ENCODE data around the gene TMEM38A. TPM values are rescaled to one million over a fixed set of nuclear protein-coding genes. Genes with fewer than 3 reads are reported as not detected.

The TMEM38A gene
- total RNA-seq, 1 experiment from 2014 or later = 3.8 TPM

DNA sequence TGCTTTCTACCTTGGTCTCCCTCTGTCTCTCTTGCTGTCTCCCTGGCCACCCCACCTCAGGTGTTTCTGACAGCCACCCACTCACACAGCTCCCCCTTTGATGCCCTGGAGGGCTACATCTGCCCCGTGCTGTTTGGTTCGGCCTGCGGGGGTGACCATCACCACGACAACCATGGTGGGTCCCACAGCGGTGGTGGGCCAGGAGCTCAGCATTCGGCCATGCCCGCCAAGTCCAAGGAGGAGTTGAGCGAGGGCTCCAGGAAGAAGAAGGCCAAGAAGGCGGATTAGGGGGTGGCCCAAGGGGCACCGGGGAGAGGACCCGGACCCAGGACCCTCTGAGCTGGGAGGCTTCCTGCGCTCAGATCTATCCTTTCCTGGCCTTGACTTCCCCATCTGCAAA is 27.1 kb downstream of the TMEM38A start:
- Mint-ChIP-seq H3K27ac (ENCODE audit: unreplicated experiment) (no peak overlapping the region), H3K27me3 (ENCODE audit: insufficient read depth, unreplicated experiment) (no peaks in the 10 kb centered on the region)

DNA sequence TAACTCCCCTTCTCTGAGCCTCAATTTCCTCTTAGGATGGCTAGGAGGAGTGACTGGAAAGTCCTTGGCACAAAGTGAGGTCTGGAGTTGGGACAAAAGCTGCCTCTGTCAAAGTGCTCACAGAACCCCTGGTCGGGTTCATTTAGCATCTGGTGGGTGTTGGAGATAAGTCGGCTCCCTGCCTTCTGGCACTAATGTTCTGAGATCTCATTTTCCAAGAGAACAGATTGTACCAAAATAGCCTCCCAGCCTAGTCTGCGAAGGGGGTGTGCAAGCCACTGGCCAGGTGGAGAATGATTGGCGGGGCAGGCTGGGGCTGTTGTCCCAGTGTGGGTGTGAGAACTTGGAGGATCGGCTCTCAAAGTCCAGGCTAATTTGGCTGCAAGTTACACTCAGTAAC is 38.0 kb downstream of the TMEM38A start:
- no peaks in the 10 kb centered on the region for H3K4me1 Mint-ChIP-seq (ENCODE audit: low read depth, unreplicated experiment)
- no peak for DNase-seq
- no peaks in the 10 kb centered on the region for H3K27me3 ChIP-seq (replicated peaks; ENCODE audit: control insufficient read depth, insufficient read depth, low read length)
- no peaks in the 10 kb centered on the region for H3K4me1 ChIP-seq
- no peak overlapping the region for H3K4me3 ChIP-seq (ENCODE audit: low read depth, low read length)
- CTCF ChIA-PET = no interaction called here
- no peaks in the 10 kb centered on the region for H3K36me3 ChIP-seq (ENCODE audit: control insufficient read depth, insufficient read depth, low read length)
- intact Hi-C loops (cut with micrococcal nuclease; ENCODE audit: unreplicated experiment) = no loop called here
- H3K9me3 ChIP-seq = no peaks in the 10 kb centered on the region
- no peaks in the 10 kb centered on the region for H3K36me3 Mint-ChIP-seq (ENCODE audit: insufficient read depth, unreplicated experiment)
- no peaks in the 10 kb centered on the region for H3K9me3 Mint-ChIP-seq (ENCODE audit: unreplicated experiment)
- POLR2A ChIA-PET = no interaction called here
- H3K27ac Mint-ChIP-seq (ENCODE audit: unreplicated experiment) = no peak overlapping the region
- TF ChIP-seq, protein P1, sequence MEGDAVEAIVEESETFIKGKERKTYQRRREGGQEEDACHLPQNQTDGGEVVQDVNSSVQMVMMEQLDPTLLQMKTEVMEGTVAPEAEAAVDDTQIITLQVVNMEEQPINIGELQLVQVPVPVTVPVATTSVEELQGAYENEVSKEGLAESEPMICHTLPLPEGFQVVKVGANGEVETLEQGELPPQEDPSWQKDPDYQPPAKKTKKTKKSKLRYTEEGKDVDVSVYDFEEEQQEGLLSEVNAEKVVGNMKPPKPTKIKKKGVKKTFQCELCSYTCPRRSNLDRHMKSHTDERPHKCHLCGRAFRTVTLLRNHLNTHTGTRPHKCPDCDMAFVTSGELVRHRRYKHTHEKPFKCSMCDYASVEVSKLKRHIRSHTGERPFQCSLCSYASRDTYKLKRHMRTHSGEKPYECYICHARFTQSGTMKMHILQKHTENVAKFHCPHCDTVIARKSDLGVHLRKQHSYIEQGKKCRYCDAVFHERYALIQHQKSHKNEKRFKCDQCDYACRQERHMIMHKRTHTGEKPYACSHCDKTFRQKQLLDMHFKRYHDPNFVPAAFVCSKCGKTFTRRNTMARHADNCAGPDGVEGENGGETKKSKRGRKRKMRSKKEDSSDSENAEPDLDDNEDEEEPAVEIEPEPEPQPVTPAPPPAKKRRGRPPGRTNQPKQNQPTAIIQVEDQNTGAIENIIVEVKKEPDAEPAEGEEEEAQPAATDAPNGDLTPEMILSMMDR (IDR thresholded peaks at IDR 0.05; ENCODE audit: insufficient read depth in 1 of 2, low read depth in 1 of 2, low read length in 1 of 2, severe bottlenecking in 1 of 2, unreplicated experiment in 1 of 2) = no peak
- H3K27me3 Mint-ChIP-seq (ENCODE audit: insufficient read depth, unreplicated experiment) = no peaks in the 10 kb centered on the region
- no TSS peak for BruUV-seq (replicated peaks)
- no peak overlapping the region for H3K4me3 Mint-ChIP-seq (ENCODE audit: unreplicated experiment)

More for the DNA sequence above, 27.1 kb downstream of the TMEM38A start:
- POLR2A ChIA-PET = no interaction called here
- TF ChIP-seq, protein P1 (IDR thresholded peaks at IDR 0.05; ENCODE audit: insufficient read depth in 1 of 2, low read depth in 1 of 2, low read length in 1 of 2, severe bottlenecking in 1 of 2, unreplicated experiment in 1 of 2) = no peak
- CTCF ChIA-PET = no interaction called here
- Mint-ChIP-seq H3K9me3 (ENCODE audit: unreplicated experiment) (no peaks in the 10 kb centered on the region), H3K4me3 (ENCODE audit: unreplicated experiment) (no peak overlapping the region), H3K36me3 (ENCODE audit: insufficient read depth, unreplicated experiment) (peaks cover 12% of the 10 kb centered on the region), H3K4me1 (ENCODE audit: low read depth, unreplicated experiment) (no peaks in the 10 kb centered on the region)
- H3K36me3 ChIP-seq (ENCODE audit: control insufficient read depth, insufficient read depth, low read length) = no peaks in the 10 kb centered on the region
- no peaks in the 10 kb centered on the region for H3K9me3 ChIP-seq
- no peaks in the 10 kb centered on the region for H3K27me3 ChIP-seq (replicated peaks; ENCODE audit: control insufficient read depth, insufficient read depth, low read length)
- no peak for DNase-seq
- intact Hi-C loops (cut with micrococcal nuclease; ENCODE audit: unreplicated experiment) = no loop called here
- H3K4me1 ChIP-seq = no peaks in the 10 kb centered on the region
- H3K4me3 ChIP-seq (ENCODE audit: low read depth, low read length) = no peak overlapping the region
- no TSS peak for BruUV-seq (replicated peaks)

DNA sequence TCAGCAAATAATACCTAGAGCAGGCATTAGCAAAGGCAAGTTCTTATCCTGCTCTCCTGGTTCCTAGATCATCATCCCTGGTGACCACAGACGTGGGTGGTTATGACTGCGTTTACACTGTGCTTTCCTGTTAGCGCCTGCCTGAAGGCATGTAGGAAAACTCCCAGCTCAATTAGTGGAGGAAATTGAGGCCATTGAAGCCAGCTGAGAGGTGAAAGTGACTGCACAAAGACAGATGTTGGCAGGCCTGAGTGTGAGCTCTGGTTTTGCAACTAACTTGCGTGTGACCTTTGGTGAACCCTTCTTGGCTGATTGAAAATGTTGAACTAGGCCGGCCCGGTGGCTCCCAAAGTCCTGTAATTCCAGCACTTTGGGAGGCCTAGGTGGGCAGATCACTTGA is 41.2 kb downstream of the TMEM38A start:
- no peaks in the 10 kb centered on the region for H3K27me3 ChIP-seq (replicated peaks; ENCODE audit: control insufficient read depth, insufficient read depth, low read length)
- POLR2A ChIA-PET = no interaction called here
- no peaks in the 10 kb centered on the region for H3K9me3 ChIP-seq
- BruUV-seq (replicated peaks) = no TSS peak
- no peaks in the 10 kb centered on the region for H3K36me3 ChIP-seq (ENCODE audit: control insufficient read depth, insufficient read depth, low read length)
- DNase-seq = no peak
- no peak overlapping the region for H3K4me3 ChIP-seq (ENCODE audit: low read depth, low read length)
- no peaks in the 10 kb centered on the region for H3K9me3 Mint-ChIP-seq (ENCODE audit: unreplicated experiment)
- no peaks in the 10 kb centered on the region for H3K36me3 Mint-ChIP-seq (ENCODE audit: insufficient read depth, unreplicated experiment)
- CTCF ChIA-PET = no interaction called here
- no peak overlapping the region for H3K27ac Mint-ChIP-seq (ENCODE audit: unreplicated experiment)
- intact Hi-C loops (cut with micrococcal nuclease; ENCODE audit: unreplicated experiment) = no loop called here
- H3K4me1 Mint-ChIP-seq (ENCODE audit: low read depth, unreplicated experiment) = no peaks in the 10 kb centered on the region
- TF ChIP-seq, protein P1 (IDR thresholded peaks at IDR 0.05; ENCODE audit: insufficient read depth in 1 of 2, low read depth in 1 of 2, low read length in 1 of 2, severe bottlenecking in 1 of 2, unreplicated experiment in 1 of 2) = no peak
- no peaks in the 10 kb centered on the region for H3K27me3 Mint-ChIP-seq (ENCODE audit: insufficient read depth, unreplicated experiment)
- no peaks in the 10 kb centered on the region for H3K4me1 ChIP-seq
- no peak overlapping the region for H3K4me3 Mint-ChIP-seq (ENCODE audit: unreplicated experiment)

All from Caco-2 (cell line).